ENCODE measurements around the gene TIMELESS. TPM values are rescaled to one million over a fixed set of nuclear protein-coding genes. Genes with fewer than 3 reads are reported as not detected.

The TIMELESS gene
- total RNA-seq, 1 experiment from 2014 or later, result 71.4 TPM

DNA sequence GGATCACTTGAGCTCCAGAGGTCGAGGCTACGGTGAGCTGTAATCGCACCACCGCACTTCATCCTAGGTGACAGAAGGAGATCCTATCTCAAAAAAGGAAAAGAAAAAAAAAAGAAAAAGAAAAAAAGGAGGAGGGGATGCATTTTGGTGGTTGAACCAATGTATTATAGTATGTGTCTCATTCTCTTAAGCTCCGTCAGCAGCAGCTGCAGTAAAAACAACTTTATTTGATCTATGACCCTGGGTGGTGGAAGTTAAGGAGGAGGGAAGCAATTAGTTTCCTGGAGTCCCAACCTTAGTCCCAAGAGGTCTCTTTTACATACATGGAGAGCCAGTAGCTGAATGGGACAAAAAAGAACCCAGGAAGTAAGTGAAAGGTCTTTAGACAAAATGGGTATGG lies 59.8 kb downstream of the TIMELESS start:
- DNase-seq (ENCODE audit: low spot score), result no peak
- CTCF ChIA-PET, result no interaction called here
- BruUV-seq (replicated peaks), result no TSS peak
- no peaks in the 10 kb centered on the region for H3K36me3 ChIP-seq (ENCODE audit: insufficient read depth, low read length, poor library complexity, severe bottlenecking)
- no peak overlapping the region for H3K4me3 ChIP-seq (ENCODE audit: low read depth, low read length, poor library complexity, severe bottlenecking)
- no peak overlapping the region for H3K27ac ChIP-seq (ENCODE audit: low read depth, low read length, poor library complexity, severe bottlenecking)
- no peaks in the 10 kb centered on the region for H3K27me3 ChIP-seq (replicated peaks; ENCODE audit: insufficient read depth, low read depth, low read length, poor library complexity)
- H3K4me1 ChIP-seq (ENCODE audit: insufficient read depth, low read length, poor library complexity, severe bottlenecking), result peaks cover 6% of the 10 kb centered on the region
- POLR2A ChIA-PET (ENCODE audit: low non-redundant PET), result no interaction called here
- TF ChIP-seq CTCF (conservative IDR thresholded peaks at IDR 0.05; ENCODE audit: low read depth, low read length), result no peak
- peaks cover 4% of the 10 kb centered on the region for H3K9me3 ChIP-seq (ENCODE audit: low read depth, low read length, poor library complexity, severe bottlenecking)
- intact Hi-C loops (cut with micrococcal nuclease; ENCODE audit: unreplicated experiment), result no loop called here

- Histone ChIP-seq H3K4me1 (ENCODE audit: insufficient read depth, low read length, poor library complexity, severe bottlenecking) (peaks cover 6% of the 10 kb centered on the region), H3K9me3 (ENCODE audit: low read depth, low read length, poor library complexity, severe bottlenecking) (no peaks in the 10 kb centered on the region), H3K27me3 (replicated peaks; ENCODE audit: insufficient read depth, low read depth, low read length, poor library complexity) (no peaks in the 10 kb centered on the region), H3K27ac (ENCODE audit: low read depth, low read length, poor library complexity, severe bottlenecking) (no peak overlapping the region), H3K4me3 (ENCODE audit: low read depth, low read length, poor library complexity, severe bottlenecking) (no peak overlapping the region), H3K36me3 (ENCODE audit: insufficient read depth, low read length, poor library complexity, severe bottlenecking) (no peaks in the 10 kb centered on the region)
- ChIA-PET POLR2A (ENCODE audit: low non-redundant PET) (no interaction called here), CTCF (no interaction called here)
- intact Hi-C loops (cut with micrococcal nuclease; ENCODE audit: unreplicated experiment), result no loop called here
- no TSS peak for BruUV-seq (replicated peaks)
- TF ChIP-seq CTCF (conservative IDR thresholded peaks at IDR 0.05; ENCODE audit: low read depth, low read length) (no peak), EZH2 (IDR thresholded peaks at IDR 0.05; ENCODE audit: borderline replicate concordance, low read depth, low read length, poor library complexity, severe bottlenecking) (no peak)
- peak; percentile 30 for DNase-seq (ENCODE audit: low spot score)
These were observed 62.0 kb downstream of the TIMELESS start for GRCh38 chr12:56387152-56387736.

- H3K4me1 ChIP-seq (ENCODE audit: insufficient read depth, low read length, poor library complexity, severe bottlenecking), result peaks cover 6% of the 10 kb centered on the region
- ChIA-PET CTCF (no interaction called here), POLR2A (ENCODE audit: low non-redundant PET) (no interaction called here)
- no peaks in the 10 kb centered on the region for H3K9me3 ChIP-seq (ENCODE audit: low read depth, low read length, poor library complexity, severe bottlenecking)
- no peak for TF ChIP-seq EZH2 (IDR thresholded peaks at IDR 0.05; ENCODE audit: borderline replicate concordance, low read depth, low read length, poor library complexity, severe bottlenecking)
- no peak for TF ChIP-seq CTCF (conservative IDR thresholded peaks at IDR 0.05; ENCODE audit: low read depth, low read length)
- no peaks in the 10 kb centered on the region for H3K36me3 ChIP-seq (ENCODE audit: insufficient read depth, low read length, poor library complexity, severe bottlenecking)
- no peaks in the 10 kb centered on the region for H3K27me3 ChIP-seq (replicated peaks; ENCODE audit: insufficient read depth, low read depth, low read length, poor library complexity)
- no TSS peak for BruUV-seq (replicated peaks)
- H3K27ac ChIP-seq (ENCODE audit: low read depth, low read length, poor library complexity, severe bottlenecking), result no peak overlapping the region
- DNase-seq (ENCODE audit: low spot score), result no peak
- intact Hi-C loops (cut with micrococcal nuclease; ENCODE audit: unreplicated experiment), result no loop called here
- no peak overlapping the region for H3K4me3 ChIP-seq (ENCODE audit: low read depth, low read length, poor library complexity, severe bottlenecking)
These were observed 63.4 kb downstream of the TIMELESS start for GRCh38 chr12:56385873-56386272.

Data from A673 (cell line).